K562 (cell line): ENCODE measurements around the gene NT5C. TPM values are rescaled to one million over a fixed set of nuclear protein-coding genes. Genes with fewer than 3 reads are reported as not detected.

Experiments
- ARID3A ChIP-seq: IDR thresholded peaks from 2 replicates; pipeline ENCODE4 v1.6.1; 2012; ENCODE audit warnings: low read depth, low read length, improper control_type of control experiment, borderline replicate concordance
- EGR1 ChIP-seq: fragments of 450-650 bp; conservative IDR thresholded peaks from 2 replicates; pipeline ENCODE4 v1.6.1; 2017; ENCODE audit warnings: mild to moderate bottlenecking
- ETV6 ChIP-seq, 3 experiments: fragments of 150-350 bp in 1 of 3; sonication (generic) in 1 of 3; formaldehyde crosslinking in 1 of 3; IDR thresholded peaks; 2 replicates each; pipeline versions ENCODE4 v1.6.1 to v1.8.0; 2014 to 2022; ENCODE audit warnings: borderline replicate concordance in 2 of 3, low read depth in 2 of 3, antibody characterized with exemption in 1 of 3, low read length in 1 of 3, mild to moderate bottlenecking in 1 of 3, missing genetic modification reagents in 1 of 3
- FOXJ3 ChIP-seq: sonication (generic); formaldehyde crosslinking; IDR thresholded peaks from 2 replicates; pipeline ENCODE4 v1.4.0; 2020; ENCODE audit warnings: mild to moderate bottlenecking, missing genetic modification reagents
- GABPB2 ChIP-seq: fragments of 250-450 bp; sonication (Bioruptor Pico); conservative IDR thresholded peaks from 2 replicates; pipeline ENCODE4 v1.5.1; 2021; ENCODE audit warnings: mild to moderate bottlenecking
- HMBOX1 ChIP-seq: sonication (generic); IDR thresholded peaks from 2 replicates; pipeline ENCODE4 v1.6.1; 2016
- HNRNPK ChIP-seq: fragments of 200-400 bp; formaldehyde crosslinking; IDR thresholded peaks from one replicate; pipeline ENCODE4 v1.6.1; 2018; ENCODE audit warnings: mild to moderate bottlenecking, low read depth, low read length; ENCODE audit not compliant: poor library complexity, severe bottlenecking
- HNRNPL ChIP-seq: fragments of 200-400 bp; formaldehyde crosslinking; IDR thresholded peaks from 2 replicates; pipeline ENCODE4 v1.6.1; 2017; ENCODE audit warnings: low read depth, mild to moderate bottlenecking, low read length
- OTX1 ChIP-seq: fragments of 450-650 bp; formaldehyde crosslinking; IDR thresholded peaks from 2 replicates; pipeline ENCODE4 v1.4.0; 2022; ENCODE audit warnings: mild to moderate bottlenecking
- PHF8 ChIP-seq: fragments of 200-600 bp; sonication (generic); IDR thresholded peaks from 2 replicates; pipeline ENCODE4 v1.6.1; 2012; ENCODE audit warnings: mixed run types, mild to moderate bottlenecking, inconsistent platforms, low read length, moderate library complexity, borderline replicate concordance
- RBM15 ChIP-seq: fragments of 200-400 bp; formaldehyde crosslinking; IDR thresholded peaks from 2 replicates; pipeline ENCODE4 v1.6.1; 2018; ENCODE audit warnings: mild to moderate bottlenecking, low read length, moderate library complexity; ENCODE audit not compliant: insufficient read depth
- RUNX1 ChIP-seq: sonication (generic); IDR thresholded peaks from 2 replicates; pipeline ENCODE4 v1.6.1; 2016; ENCODE audit warnings: antibody characterized with exemption, low read depth
- SP1 ChIP-seq: sonication (generic); formaldehyde crosslinking; IDR thresholded peaks from 2 replicates; pipeline ENCODE4 v1.8.1; 2022; ENCODE audit warnings: mild to moderate bottlenecking, missing genetic modification reagents
- ZFP1 ChIP-seq: fragments of 450-650 bp; formaldehyde crosslinking; IDR thresholded peaks from 2 replicates; pipeline ENCODE4 v1.4.0; 2020; ENCODE audit warnings: mild to moderate bottlenecking, mixed read lengths
- ZNF217 ChIP-seq: sonication (generic); formaldehyde crosslinking; IDR thresholded peaks from 2 replicates; pipeline ENCODE4 v1.8.0; 2022; ENCODE audit warnings: mild to moderate bottlenecking, missing genetic modification reagents
- ZNF707 ChIP-seq: fragments of 250-450 bp; sonication (Bioruptor Pico); conservative IDR thresholded peaks from 2 replicates; pipeline ENCODE4 v1.8.0; 2022; ENCODE audit warnings: inconsistent platforms, mild to moderate bottlenecking, moderate library complexity
- ZNF830 ChIP-seq: fragments of 250-450 bp; sonication (Bioruptor Pico); IDR thresholded peaks from 2 replicates; pipeline ENCODE4 v1.5.0; 2021; ENCODE audit warnings: mild to moderate bottlenecking
- ZSCAN32 ChIP-seq: fragments of 450-650 bp; formaldehyde crosslinking; IDR thresholded peaks from 2 replicates; pipeline ENCODE4 v1.4.0; 2020; ENCODE audit warnings: mild to moderate bottlenecking, moderate library complexity
- polyA plus RNA-seq, 8 experiments: library from polyadenylated mRNA; depleted of rRNA in 4 of 8; stranded (reverse) in 5 of 8; unstranded in 3 of 8; fragments of >200 nt; fragmentation: Nextera tagmentation in 2 of 8; fragmentation: Illumina TruSeq in 1 of 8; extraction: Ambion mirVana in 2 of 8; extraction: Trizol in 1 of 8; gene quantifications; 2 replicates each; pipeline versions ENCODE4 v1.2.1 to v1.2.3, GENCODE V29; 2011 to 2014; ENCODE audit warnings: inconsistent platforms in 1 of 8, missing spikeins in 1 of 8
- total RNA-seq, 7 experiments: library from RNA; depleted of rRNA in 6 of 7; stranded (reverse); fragments of >200 nt in 6 of 7; fragmentation: Illumina TruSeq in 2 of 7; extraction: Trizol in 2 of 7; gene quantifications; 2 replicates each; pipeline versions ENCODE4 v1.2.1 to v1.2.3, GENCODE V29; 2011 to 2021; ENCODE audit warnings: low replicate concordance in 1 of 7
- TF ChIP-seq, protein P1 (sequence below): sonication (generic); formaldehyde crosslinking; IDR thresholded peaks from 2 replicates; pipeline ENCODE4 v1.8.0; 2022; ENCODE audit warnings: missing genetic modification reagents, mild to moderate bottlenecking, borderline replicate concordance
- TF ChIP-seq, protein P2 (sequence below): fragments of 450-650 bp; formaldehyde crosslinking; IDR thresholded peaks from 2 replicates; pipeline ENCODE4 v1.4.0; 2020; ENCODE audit warnings: mild to moderate bottlenecking
- TF ChIP-seq, protein P3 (sequence below): sonication (generic); formaldehyde crosslinking; IDR thresholded peaks from 2 replicates; pipeline ENCODE4 v1.8.0; 2022; ENCODE audit warnings: mild to moderate bottlenecking, low read depth, missing genetic modification reagents

The NT5C gene
- total and polyA plus RNA-seq, 9 of the 15 experiments (the other 6 are each of a cell fraction or from before 2014, with no cell fraction given) = 2.9 to 205 (median 45.0) TPM

DNA sequence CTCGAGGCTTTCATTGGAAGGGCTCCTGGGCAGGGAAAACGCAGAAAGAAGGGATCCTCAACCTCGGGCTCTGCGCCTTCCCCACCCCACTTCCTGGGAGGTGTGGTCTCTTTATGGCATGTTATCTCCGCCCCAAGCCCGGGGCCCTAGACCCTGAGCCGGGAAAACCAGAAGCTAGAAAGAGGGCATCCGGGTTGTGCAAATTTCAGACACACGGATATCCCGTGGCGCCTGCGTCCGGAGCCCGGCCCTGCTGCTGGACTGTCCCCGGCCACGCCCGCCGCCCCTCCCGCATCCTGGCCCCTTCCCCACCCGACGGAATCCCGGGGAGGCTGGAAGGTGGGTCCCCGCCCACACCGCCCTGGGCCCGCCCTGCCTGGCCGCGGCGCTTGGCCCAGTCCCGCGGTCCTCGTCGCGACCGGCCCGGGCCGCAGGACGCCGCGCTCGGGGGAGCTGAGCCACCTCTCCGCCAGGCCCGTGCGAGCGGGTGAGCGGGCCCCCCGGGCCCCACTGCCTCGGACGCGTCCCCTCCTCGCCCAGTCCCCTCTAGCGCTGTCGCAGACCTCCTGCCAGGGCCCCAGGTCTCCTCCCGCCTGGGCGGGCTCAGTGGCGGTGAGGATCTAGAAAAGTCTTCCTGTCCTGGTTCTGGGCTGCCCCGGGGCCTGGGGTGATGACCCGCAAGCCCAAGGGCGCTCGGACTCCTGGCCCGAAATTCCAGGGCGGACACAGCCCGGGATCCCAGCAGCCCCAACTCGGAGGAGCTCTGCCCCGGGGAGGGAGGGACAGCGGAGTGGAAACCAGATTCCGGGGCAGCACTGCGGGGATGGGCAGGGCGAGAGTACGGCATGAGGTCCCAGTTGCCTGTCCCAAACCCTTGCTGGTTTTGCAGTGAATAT, 43.7 kb downstream of the NT5C start, which contains the start of gene SLC16A5 (continued):
- no peak for TF ChIP-seq EGR1
- TF ChIP-seq HMBOX1 = no peak
- TF ChIP-seq ETV6 (IDR thresholded peaks at IDR 0.05; ENCODE audit: borderline replicate concordance in 1 of 2, low read depth in 2 of 2, low read length in 1 of 2) = no peak
- no peak for TF ChIP-seq ETV6 (CRISPR knock-in tag; IDR thresholded peaks at IDR 0.05; ENCODE audit: borderline replicate concordance)
- no peak for TF ChIP-seq RUNX1
- no peak for TF ChIP-seq HNRNPK
- no peak for TF ChIP-seq OTX1 (CRISPR knock-in tag)
- TF ChIP-seq ZNF217 (CRISPR knock-in tag) = no peak
- TF ChIP-seq GABPB2 = no peak
- TF ChIP-seq ZNF707 (CRISPR knock-in tag) = no peak
- TF ChIP-seq, protein P1, sequence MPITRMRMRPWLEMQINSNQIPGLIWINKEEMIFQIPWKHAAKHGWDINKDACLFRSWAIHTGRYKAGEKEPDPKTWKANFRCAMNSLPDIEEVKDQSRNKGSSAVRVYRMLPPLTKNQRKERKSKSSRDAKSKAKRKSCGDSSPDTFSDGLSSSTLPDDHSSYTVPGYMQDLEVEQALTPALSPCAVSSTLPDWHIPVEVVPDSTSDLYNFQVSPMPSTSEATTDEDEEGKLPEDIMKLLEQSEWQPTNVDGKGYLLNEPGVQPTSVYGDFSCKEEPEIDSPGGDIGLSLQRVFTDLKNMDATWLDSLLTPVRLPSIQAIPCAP (CRISPR knock-in tag) = no peak
- TF ChIP-seq, protein P2, sequence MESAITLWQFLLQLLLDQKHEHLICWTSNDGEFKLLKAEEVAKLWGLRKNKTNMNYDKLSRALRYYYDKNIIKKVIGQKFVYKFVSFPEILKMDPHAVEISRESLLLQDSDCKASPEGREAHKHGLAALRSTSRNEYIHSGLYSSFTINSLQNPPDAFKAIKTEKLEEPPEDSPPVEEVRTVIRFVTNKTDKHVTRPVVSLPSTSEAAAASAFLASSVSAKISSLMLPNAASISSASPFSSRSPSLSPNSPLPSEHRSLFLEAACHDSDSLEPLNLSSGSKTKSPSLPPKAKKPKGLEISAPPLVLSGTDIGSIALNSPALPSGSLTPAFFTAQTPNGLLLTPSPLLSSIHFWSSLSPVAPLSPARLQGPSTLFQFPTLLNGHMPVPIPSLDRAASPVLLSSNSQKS (CRISPR knock-in tag) = no peak
- no peak for TF ChIP-seq FOXJ3 (CRISPR knock-in tag)
- no peak for TF ChIP-seq HNRNPL
- no peak for TF ChIP-seq ZNF830 (CRISPR knock-in tag)
- TF ChIP-seq PHF8 = peak; percentile 42; the same call in 1 of the 2 replicates
- no peak for TF ChIP-seq ZFP1
- no peak for TF ChIP-seq ARID3A
- no peak for TF ChIP-seq ZSCAN32 (CRISPR knock-in tag)
- TF ChIP-seq RBM15 = no peak
- peak; percentile 45; the same call in 1 of the 2 replicates for TF ChIP-seq SP1 (CRISPR knock-in tag)
- TF ChIP-seq, protein P3, sequence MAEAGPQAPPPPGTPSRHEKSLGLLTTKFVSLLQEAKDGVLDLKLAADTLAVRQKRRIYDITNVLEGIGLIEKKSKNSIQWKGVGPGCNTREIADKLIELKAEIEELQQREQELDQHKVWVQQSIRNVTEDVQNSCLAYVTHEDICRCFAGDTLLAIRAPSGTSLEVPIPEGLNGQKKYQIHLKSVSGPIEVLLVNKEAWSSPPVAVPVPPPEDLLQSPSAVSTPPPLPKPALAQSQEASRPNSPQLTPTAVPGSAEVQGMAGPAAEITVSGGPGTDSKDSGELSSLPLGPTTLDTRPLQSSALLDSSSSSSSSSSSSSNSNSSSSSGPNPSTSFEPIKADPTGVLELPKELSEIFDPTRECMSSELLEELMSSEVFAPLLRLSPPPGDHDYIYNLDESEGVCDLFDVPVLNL (CRISPR knock-in tag) = no peak
